Activated effector memory CD4-positive, alpha-beta T cell treated with Interleukin-2 at 50 U/mL for 16 hours (primary cell): Measurements from ENCODE around the gene PRPF19.

Source experiments
- DNase-seq: peaks from one replicate; pipeline ENCODE4 v3.0.0-alpha.2; 2020

The PRPF19 gene

DNA sequence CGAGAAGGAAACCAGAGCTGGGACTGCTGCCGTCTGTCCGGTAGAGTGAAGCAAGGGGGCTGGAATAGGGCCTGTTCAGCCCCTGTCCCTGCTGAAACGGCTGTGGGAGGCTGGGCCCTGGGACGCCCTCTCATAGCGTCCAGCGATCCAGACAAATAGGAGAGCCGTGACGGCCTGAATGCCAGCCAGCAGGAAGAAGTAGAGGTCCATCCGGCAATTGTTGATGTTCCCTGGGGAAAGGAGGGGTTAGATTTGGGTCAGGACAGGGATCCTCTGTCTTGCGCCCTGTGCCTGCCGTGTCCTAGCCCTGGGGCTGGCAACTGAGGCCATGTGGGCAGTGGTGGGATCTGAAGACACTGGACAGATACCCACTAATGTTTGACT lies 30.8 kb upstream of the PRPF19 start:
- no peak for DNase-seq

DNA sequence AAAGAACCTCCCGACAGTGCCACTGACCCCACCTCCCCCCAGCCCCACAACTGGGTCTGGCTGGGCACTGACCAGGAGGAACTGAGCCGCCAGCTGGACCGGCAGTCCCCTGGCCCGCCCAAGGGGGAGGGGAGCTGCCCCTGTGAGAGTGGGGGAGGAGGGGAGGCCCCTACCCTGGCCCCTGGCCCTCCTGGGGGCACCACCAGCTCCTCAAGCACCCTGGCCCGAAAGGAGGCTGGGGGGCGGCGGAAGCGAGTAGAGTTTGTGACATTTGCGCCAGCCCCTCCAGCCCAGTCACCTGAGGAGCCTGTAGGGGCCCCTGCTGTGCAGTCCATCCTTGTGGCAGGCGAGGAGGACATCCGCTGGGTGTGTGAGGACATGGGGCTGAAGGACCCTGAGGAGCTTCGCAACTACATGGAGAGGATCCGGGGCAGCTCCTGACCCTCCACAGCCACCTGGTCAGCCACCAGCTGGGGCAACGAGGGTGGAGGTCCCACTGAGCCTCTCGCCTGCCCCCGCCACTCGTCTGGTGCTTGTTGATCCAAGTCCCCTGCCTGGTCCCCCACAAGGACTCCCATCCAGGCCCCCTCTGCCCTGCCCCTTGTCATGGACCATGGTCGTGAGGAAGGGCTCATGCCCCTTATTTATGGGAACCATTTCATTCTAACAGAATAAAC lies 30.2 kb upstream of the PRPF19 start:
- no peak for DNase-seq

DNA sequence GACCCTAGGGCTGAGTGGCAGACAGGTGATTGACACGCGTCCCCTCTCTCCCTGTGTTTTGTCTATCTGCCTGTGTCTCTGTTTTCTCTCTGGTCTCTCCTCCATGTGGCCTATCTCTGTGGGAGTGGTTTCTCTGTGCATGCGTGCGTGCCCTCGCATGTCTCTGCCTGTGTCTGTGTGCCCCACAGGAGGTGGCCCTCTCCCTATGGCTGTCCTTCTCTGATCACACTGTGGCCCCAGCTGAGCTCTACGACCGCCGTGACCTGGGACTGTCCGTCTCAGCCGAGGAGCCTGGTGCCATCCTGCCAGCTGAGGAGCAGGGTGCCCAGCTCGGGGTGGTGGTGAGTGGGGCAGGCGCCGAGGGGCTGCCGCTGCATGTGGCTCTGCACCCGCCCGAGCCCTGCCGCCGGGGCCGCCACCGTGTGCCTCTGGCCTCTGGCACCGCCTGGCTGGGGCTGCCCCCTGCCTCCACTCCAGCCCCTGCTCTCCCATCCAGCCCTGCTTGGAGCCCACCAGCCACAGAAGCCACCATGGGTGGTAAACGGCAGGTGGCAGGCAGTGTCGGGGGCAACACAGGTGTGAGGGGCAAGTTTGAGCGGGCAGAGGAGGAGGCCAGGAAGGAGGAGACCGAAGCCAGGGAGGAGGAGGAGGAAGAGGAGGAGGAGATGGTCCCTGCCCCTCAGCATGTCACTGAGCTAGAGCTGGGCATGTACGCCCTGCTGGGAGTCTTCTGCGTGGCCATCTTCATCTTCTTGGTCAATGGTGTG lies 29.5 kb upstream of the PRPF19 start:
- DNase-seq = no peak

- DNase-seq = no peak
These were observed 28.6 kb upstream of the PRPF19 start for GRCh38 chr11:60934790-60935605.

GRCh38 chr11:60934124-60934789 lies 27.9 kb upstream of the PRPF19 start:
- DNase-seq = no peak

DNA sequence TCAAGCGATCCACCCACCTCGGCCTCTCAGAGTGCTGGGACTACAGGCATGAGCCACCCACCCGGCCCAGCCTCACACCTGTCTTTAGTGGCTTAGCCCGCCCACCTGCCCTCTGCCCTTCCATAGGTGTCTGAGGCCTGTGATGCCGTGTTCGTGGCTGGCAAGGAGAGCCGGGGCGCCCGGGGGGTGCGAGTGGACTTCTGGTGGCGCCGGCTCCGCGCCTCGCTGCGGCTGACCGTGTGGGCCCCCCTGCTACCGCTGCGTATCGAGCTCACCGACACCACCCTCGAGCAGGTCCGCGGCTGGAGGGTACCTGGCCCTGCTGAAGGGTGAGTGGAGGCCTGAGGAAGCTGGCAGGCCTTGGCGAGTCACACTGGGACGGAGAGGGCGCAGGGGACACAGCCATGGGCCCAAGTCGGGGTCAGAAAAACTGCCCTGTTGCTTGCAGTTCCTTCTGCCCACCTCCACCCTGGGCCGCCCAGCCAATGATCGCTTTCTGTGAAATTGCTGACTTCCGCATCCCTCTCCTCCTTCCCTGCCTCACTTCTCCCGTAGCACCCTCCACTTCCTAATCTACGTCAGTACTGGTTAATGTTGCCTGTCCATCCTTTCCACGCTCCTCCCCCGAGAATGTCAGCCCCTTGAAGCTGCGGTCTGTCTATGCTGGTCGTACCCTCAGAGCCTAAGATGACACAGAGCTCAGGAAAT lies 27.2 kb upstream of the PRPF19 start:
- no peak for DNase-seq

DNA sequence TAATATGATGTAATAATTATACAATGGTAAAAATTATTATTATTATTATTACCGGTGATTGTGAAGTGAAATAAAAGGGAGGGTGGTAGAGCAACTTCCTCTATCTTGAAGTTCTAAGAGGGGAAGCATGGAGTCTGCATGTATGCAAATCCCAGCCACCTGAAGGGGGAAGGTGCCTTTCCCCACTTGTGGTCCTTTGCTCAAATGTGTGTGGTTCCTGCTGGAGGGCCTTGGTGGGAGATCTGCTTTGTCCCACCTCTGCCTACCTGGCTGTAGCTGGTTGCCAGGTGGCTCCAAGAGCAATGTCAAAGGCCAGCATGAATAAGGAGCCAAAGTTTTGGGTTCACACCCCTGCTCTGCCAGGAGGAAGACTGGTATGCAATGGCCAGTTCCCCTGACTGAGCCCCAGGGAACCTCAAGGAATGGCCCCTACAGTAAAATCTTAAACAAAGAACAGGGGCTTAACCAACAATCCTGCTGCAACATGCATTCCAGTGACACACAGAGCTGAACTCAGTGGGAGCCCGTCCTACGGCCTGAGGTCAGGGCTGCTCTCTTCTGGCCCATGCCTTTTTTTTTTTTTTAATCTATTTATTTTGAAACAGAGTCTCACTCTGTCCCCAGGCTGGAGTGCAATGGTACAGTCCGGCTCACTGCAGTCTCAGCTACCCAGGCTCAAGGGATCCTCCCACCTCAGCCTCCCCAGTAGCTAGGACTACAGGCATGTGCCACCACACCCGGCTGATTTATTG lies 26.4 kb upstream of the PRPF19 start:
- DNase-seq = no peak

- no peak for DNase-seq
These were observed 25.5 kb upstream of the PRPF19 start for GRCh38 chr11:60931917-60932316.

GRCh38 chr11:60930394-60930793 lies 24.0 kb upstream of the PRPF19 start:
- no peak for DNase-seq

GRCh38 chr11:60929764-60930163 lies 23.4 kb upstream of the PRPF19 start:
- DNase-seq = no peak

GRCh38 chr11:60928563-60929001 lies 22.2 kb upstream of the PRPF19 start:
- DNase-seq = no peak

- DNase-seq = no peak
These were observed 21.2 kb upstream of the PRPF19 start for GRCh38 chr11:60927600-60927999.

- DNase-seq = no peak
These were observed 20.7 kb upstream of the PRPF19 start for GRCh38 chr11:60927061-60927592.

GRCh38 chr11:60926500-60926899 lies 20.1 kb upstream of the PRPF19 start:
- DNase-seq = no peak

DNA sequence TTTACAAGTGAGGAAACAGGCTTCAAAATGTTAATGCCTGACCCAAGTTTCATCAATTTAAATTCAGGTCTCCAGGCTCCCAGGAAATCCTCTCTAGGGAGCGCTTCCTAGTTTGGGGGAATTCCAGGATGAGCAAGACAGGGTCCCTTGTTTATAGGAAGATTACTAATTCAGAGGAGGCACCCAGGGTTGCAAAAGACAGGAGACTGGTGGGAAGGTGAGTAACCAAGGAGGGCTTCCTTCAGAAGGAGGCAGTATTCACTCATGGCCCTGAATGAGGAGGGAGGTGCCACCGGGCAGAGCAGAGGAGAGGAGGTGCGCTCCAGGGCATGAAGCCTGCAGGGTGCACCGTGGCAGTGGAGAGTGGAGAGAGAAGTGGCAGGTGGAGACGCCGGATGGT lies 19.5 kb upstream of the PRPF19 start:
- DNase-seq = no peak

GRCh38 chr11:60924906-60925853 lies 18.8 kb upstream of the PRPF19 start:
- no peak for DNase-seq

DNA sequence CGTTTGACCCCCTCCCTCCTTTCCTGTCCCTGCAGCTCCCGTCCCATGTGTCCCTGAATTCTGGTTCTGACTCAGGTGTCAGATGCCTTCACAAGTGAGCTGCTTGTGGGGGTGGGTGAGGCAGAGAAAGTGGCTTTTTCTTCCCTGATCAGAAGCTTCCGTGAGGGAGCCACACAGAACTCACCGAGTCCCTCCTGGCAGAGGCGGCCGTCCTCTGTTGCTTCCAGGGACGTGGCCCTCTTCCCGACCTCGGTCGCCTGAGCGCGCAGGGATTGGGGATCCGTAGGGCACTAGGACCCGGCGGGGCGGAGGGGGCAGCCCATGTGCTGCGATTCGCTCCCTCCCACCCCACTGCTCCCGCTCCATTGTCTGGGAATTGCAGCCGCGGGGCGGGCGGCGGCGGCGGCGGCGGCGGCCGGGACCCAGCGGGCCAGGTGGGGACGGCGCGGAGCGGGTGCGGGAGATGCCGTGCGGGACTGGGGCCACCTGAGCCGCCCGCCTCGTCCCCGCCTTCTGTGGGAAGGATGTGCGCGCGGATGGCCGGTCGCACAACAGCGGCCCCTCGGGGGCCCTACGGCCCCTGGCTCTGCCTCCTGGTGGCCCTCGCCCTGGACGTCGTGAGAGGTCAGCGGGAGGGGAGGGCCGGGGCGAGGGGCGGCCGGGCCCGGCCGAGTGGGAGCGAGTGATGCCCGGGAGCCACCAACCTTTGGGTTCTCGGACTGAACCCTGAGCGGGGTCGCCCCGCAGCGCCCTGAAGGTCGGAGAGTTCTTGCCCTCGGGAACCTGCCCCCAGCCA lies 17.9 kb upstream of the PRPF19 start, which contains the start of gene TMEM132A:
TMEM132A (plus strand) TSS at position 351 of the 796 bp plus-strand sequence; CDS start at position 525, 174 bp downstream.
- no peak for DNase-seq

DNA sequence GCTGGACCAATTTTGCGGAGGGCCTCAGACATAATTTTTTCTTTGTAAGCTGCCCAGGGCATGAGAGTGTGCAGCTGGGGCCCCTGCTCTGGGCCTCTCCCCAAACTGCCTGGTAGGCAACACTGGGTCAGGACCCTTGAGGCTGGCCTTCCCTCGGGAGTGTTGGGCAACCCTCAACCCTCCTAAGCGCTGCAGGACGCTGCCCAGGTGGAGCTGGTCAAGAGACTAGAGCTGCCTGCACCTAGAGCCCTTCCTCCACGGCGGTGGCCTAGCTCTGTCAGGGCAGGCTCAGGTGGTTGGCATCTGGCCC lies 17.4 kb upstream of the PRPF19 start:
- DNase-seq = no peak

GRCh38 chr11:60923326-60923725 lies 16.9 kb upstream of the PRPF19 start:
- DNase-seq = no peak
